Fibroblast of peridontal ligament (primary cell): ENCODE results near the gene CIB4.

Source experiments
- DNase-seq: peaks from one replicate; pipeline ENCODE4 v3.0.0-alpha.2; 2010; ENCODE audit errors: extremely low read depth

Gene CIB4

DNA sequence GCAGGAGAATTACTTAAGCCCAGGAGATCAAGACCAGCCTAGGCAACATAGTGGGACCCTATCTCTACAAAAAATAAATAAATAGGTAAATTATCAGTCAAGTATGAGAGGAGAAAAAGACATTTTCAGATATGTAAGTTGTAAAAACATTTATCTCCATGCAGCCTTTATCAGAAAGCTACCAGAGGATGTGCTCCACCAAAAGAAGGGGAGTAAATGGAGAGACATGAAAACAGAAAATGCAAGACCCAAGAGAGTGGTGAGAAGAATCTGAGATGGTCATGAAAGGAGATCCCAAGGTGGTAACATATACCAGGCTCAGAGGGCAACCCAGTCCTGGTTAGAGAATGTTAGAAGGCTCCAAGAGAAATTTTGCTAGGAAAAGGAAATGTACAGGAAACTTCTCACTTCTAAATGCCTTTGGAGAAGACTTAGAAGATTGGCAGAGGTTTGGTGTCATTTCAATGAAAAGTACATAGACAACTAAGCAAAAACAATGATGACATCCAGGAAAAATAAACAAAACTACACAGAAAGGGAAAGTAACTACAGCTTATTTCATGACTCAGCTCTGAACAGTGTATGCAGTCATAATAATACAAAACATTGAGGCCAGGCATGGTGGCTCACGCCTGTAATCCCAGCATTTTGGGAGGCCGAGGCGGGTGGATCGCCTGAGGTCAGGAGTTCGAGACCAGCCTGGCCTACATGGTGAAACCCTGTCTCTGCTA lies 19.5 kb downstream of the CIB4 start:
- peak; percentile 5 for DNase-seq

DNA sequence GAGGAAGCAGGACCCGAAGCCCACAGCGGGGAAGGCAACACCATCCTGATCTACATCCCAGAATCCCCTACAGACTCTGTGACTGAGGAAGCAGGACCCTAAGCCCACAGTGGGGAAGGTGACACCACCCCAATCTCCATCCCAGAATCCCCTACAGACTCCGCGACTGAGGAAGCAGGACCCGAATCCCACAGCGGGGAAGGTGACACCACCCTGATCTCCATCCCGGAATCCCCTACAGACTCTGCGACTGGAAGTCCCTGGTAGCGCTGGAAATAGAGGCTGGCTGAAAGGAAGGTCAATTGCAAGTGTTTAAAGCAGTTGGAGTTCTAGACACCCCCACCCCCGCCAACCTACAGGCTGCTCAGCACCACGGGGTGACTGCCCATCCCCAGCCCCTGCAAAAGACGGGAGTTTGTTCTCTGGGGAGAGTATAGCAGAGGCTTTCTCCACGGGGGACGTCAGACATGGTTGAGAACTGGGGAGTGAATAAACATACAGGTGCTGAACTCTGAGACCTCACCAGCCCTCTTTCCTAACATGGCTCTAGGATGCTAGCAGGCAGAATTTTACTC lies 21.0 kb downstream of the CIB4 start:
- DNase-seq, result no peak

DNA sequence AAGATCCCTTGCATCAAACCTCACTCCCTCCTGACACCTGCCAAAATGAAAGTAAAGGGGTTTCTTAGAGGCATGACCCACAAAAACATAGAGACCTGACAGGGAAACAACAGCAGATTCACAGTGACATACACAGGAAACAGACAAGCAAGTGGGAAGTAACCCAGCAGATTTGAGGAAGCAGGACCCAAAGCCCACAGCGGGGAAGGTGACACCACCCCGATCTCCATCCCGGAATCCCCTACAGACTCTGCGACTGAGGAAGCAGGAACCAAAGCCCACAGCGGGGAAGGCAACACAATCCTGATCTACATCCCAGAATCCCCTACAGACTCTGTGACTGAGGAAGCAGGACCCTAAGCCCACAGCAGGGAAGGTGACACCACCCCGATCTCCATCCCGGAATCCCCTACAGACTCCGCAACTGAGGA lies 21.6 kb downstream of the CIB4 start:
- no peak for DNase-seq

DNA sequence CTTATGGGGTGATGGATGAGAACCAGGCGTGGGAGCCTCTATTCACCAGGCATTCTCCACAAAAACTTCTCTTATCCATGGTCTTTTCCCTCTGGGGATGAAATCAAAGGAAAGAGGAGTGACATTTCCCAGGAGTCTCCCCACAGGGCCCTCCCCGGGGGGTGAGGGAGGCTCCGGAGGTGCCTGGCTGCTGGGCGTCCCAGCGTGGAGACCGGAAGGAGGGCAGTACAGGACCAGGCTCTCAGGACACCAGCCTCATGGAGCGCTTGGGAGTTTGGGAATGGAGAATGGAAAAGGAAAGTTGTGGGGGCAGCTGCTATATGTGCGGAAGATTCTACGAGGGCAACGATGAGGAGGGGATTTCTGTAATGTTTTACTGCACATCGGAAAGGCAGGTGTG lies 22.1 kb downstream of the CIB4 start:
- no peak for DNase-seq

DNA sequence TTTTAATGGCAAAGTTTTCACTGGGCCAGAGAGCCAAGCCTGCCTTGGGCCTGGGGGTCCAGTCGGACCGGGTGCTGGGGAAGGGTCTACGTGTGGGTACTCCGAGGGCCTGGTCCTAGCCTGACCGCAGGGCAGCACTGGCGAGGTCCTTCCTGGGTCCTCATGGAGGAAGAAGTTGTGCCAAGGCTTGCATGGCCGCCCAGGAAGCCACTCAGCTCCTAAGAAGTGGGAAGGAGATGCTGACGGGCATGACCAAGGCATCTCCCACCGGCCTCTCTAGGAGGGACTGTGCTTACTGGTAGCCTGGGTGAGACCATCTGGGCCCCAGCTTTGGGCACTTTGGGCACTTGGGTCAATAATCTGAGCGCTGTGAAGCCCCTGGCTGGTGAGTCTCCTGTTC lies 22.6 kb downstream of the CIB4 start:
- no peak for DNase-seq

DNA sequence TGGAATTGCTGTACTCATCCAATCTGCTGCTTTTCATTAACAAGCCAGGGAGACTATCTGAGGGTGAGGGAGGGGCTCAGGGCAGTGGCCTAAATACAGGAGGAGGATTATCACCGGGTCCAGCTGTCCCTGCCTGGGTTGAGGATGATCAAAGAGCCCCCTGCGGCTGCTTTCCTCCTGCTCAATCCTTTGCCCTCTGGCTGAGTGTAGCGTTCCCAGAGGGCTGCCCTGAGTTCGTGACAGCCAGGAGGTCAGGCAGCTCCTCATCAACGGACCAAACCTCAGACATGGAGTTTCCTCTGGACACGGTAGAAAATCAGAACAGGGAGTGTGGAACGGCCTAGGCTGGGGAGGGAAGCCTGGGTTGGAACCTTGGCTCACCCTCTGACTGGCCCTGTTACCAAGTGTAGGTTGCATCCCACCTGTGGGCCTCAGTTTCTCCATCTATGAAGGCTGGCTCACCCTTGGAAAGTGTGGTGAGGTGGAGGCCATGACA lies 23.5 kb downstream of the CIB4 start:
- no peak for DNase-seq

DNA sequence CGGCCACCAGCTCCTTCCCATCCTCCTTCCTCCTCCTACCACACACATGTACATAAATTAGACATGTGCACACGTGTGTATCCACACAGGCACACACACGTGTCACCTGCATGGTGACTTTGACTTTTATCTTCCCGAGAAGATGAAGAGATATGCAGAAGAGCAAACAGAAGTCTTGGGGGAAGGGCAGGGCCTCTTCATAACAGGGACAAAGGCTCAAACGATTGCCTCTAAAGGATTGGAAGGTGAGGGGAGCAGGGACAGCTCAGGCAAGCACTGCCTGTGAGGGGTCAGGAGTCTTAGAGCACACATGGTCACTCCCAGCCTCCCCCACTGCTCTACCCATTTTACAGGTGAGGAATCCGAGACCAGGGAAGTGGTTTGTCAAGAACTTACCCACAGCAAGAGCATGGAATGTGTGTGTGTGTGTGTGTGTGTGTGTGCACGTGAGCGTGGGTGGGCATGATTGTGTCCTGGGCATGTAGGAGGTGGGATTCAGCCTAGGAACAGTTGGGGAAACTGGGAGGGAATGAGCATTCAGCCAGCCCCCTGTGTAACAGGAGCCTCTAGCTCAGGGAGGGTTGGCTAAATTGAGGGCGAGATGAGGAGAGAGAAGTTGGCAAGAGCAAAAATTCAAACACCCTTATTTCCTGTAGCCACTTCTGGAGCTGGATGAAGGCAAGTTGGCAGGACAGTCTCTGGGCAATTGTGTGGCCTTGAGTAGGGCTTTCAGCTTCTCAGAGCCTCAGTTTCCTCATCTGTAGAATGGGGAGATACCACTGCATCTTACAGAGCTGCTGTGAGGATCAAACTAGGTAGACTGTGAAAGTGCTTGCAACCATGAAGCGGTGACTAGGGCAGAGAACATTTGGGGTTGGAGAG lies 24.2 kb downstream of the CIB4 start:
- DNase-seq, result no peak

DNA sequence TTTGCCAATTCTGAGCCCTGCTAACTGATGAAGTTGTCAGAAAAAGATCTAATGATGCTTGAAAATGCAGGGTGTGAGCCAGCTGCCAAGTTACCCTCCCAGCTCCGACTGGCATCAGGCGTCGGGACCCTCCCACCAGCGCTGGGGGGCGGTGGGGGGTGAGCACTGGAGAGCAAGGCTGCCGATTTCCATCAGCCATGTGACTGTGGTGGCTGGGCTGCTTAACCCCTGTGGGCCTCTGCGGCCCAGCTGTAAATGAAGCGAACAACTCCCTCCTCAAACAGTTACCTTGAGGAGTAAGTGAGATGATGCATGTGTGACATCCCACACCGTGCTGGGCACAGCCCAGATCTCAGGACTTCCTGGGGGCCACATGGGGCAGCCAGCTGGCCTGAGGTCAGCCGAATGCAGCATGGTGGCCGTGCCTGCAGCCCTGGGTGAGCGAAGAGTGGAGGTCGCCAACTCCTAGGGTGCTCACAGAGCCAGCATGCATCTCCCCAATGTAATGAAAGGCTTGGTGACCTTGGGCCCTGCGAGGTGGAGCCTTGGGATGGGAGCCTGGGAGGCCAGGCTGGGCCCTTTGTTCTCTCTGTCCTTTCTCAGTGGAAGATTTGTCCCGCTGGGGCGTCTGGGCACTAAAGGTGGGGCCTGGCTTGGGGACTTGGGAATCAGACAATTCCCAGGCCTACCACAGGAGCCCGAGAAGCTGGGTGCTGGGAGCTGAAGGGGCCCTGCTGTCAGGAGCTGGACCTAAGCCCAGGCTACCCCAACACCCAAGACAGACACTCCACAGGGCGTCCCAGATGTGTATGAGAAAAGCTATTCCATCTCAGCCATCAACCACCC lies 25.1 kb downstream of the CIB4 start:
- DNase-seq, result no peak

DNA sequence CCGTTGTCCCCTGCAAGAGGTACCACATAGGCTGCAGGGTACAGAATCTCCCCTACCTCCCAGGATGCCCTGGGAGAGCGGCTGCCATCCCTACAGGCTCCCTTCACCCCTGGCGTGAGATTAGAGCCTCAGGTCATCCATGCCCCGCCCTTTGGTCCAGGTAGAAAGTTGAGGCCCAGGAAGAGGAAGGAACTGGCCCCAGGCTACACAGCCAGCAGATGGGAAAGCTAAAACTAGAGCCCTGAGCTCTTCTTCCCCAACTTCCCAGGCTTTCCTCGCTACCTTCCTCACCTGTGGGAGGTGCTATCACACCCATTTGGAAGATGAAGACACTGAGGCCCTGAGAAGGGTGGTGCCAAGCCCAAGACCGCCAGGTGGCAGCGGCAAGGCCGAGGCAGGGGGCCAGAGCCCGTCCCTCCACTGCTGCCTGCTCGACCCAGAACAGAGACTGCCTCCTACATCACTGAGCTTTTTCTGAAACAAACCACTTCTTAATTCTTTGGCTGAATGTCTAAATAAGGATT lies 25.8 kb downstream of the CIB4 start:
- no peak for DNase-seq

DNA sequence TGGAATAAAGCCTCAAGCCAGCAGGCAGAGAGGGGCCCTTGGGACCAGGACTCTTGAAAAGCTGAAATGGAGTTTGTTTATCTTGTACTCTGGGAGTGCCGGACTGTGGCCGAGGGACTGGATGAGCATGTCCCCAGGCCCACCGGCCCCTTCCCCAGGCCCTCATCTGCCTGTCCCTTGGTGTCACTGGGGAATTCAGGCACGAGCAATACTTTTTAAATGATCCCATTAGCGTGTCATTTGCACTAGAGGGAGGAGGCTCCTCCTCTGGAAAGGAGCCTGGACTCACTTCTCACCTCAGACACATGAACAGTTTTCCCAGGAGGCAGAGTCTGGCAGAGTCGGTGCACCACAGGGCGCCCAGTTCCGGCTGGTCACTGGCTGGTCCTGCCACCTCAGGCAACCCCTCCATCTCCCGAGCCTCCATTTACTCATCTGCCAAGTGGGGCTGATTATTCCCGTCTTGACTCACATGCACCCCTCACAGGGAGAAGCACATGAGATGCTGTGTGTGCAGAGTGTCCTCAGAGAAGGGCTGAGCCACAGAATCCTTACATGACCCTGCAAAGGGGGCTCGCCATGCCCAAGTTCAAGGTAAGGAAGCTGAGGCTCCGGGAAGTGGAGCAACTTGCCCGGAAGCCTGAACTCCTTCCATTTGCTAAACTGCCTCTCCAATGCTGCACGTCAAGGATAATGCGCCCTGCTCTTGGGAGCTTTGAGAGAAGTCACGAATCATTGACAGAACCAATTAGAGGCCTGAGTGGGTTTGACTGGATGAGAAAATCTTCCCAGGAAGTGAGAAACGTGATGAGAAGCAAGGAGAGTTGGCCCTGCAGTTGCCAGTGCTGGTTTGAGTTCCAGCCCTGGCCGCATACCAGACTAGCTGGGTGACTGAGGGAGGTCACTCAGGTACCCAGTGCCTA lies 26.7 kb downstream of the CIB4 start:
- DNase-seq, result no peak

DNA sequence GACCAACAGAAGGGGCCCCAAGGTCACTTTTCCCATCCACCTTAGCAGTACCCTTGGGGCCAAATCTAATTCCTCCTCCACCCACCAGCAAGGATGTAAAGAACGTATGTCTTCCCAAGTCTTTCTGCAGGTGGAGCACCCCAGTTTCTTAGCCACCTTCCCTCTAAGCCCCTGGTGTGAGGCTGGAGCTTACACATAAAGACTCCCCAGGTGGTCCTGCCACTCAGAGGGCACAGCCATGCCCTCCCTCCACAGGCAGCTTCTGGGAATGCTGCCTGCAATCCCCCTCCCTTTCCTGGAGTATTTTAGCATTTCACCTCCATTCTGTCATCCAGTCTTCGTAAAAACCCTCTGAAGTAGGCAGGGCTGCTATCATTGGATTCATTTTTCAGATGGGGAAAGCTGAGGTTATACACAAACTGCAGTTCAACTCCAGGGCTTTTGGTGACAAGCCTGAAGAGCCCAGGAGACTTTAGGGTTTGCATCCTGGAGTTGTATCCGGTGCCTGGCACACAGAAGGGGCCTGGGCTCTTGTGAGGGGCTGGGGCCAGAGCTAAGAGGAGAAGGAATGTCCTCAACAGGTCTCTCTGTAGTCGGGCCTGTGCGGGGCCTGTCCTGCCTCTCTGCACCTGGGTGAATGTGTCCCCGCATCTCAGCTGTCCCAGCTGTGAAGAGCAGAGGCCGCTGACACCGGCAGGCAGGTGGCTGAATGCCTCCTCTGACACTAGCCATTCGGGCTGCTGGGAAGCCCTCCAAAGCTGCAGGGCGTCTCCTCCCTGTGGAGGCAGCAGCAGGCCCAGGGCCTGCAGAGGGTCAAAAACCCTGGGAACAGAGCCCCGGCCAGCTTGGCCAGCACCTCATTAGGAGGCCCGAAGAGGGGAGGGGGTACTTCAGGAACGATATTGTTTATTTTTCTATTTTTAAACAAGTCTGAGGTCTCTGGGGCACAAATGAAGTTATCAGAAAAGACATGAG lies 27.6 kb downstream of the CIB4 start:
- DNase-seq, result peak; percentile 3

DNA sequence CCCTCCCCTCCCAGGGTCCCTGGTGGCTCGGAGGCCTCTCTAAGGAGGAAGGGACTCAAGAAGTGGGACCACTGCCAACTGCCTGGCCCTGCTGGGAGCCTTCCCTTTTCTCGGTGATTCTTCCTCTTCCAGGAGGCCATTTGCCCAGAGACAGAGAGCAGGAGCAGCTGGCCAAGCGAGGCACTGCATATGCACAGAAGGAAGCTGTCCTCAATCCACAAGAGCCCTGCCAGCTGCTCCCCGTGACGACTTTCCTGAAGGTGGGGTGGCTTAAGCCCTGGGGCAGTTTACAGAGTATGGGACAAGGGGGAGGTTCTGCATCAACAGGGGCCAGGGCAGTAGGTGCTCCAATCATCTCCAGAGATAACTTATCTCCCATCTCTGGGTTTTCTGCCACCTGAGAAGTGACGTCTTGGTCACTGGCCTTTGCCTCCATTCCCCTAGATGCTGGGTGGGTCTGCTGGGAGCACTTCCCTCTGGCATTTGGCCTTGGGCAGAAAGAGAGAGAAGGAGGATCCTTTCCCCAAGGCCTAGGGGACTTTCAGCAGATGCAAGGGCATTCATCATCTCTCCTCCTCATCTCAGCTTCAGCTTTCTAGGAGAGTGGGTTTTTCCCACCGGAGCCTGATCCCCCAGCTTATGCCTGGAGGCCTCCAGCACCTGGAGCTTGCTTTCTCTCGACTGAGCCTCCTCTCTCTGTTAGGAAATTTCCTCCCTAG lies 28.5 kb downstream of the CIB4 start:
- DNase-seq, result no peak

DNA sequence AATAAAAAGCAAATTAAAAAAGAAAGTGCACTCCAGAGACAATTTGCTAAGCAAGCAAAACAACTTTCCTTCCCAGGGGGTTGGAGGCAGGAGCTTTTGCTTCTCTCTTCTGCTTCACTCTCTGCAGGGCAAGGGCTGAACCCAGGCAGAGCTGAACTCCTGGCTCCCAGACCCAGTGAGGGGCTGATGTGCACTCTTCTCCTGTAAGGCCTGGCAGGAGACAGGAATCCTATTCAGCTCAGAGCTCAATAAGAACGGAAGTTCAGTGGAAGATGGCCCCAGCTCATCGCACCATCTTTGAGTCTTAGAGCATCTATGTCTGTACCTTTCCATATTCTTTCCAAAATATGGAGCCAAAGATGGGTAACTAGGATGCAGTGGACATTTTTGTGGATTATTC lies 29.1 kb downstream of the CIB4 start:
- DNase-seq, result no peak

DNA sequence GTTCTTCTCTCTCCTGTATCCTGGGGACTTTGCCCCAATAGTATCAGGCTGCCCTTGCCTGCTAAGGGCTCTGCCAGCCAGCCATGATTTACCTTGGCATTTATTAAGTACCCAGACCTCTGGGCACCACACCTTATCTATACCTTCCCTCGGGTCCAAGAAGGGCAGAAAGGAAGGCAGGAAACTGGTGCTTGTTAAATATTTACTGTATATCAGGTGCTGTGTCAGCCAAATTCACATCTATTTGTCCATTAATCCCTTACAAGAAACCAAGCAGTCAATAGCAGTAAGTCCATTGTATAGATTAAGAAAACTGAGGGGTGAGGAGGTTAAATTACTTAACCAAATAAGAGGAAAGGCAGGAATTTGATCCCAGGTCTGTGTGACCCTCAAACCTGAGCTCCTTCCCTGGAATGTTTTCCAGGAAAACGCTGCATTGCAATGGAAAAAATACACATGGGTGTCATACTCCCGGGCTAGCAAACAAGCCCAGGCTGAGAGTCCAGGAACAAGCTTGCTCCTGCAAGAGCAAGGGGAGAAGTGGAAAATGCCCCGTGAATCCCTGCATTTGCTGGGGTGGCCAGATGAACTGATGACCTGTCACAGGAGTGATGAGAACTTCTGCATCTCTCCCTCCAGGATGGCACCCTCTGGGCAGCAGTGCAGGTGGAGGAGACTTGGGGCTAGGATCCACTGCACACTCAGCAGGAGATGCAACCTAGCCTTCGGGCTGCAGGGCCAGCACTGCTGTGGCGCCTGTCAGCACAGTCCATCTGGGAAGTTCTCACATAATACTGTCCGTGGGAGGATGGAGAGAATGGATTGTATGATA lies 30.4 kb downstream of the CIB4 start:
- DNase-seq, result no peak

DNA sequence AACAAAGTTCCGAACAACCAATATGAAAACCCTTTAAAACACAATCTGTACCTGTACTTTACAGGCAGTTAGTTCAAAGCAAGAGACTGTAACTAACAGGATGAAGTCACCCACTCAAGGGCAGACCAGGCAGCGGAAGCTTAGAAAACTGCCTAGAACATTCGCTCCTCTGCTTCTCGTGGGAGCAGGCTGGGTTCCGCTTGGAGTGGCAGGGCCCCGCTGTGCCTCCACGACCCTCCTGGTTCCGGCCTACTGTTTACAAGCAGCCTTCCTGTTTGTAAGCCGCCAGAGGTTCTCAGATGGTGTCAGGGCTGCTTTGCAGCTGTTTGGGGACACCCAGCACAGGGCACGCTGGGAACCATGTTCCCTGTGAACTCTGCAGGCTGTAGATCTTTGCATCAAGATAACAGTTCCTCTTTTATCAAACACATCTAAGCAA lies 31.3 kb downstream of the CIB4 start:
- no peak for DNase-seq

DNA sequence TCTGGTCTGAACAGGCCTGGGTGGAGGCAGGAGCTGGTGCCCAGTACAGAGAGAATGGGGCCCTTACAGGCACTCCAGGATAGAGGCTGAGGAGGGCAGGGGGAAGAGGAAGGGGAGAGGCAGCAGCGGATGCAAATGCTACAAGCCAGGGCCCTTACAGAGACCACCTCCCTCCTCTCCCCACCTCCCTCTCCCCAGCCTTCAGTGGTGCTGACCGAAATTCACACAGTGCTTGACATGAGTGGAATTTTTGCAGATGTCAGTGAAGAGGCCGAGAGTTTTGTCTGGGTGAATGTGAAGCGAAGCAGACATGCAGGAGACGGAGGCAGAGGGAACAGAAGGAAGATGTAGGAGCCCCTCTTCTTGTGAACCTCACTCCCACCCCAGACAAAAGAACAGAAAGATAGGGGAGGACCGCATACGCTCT lies 31.9 kb downstream of the CIB4 start:
- no peak for DNase-seq

DNA sequence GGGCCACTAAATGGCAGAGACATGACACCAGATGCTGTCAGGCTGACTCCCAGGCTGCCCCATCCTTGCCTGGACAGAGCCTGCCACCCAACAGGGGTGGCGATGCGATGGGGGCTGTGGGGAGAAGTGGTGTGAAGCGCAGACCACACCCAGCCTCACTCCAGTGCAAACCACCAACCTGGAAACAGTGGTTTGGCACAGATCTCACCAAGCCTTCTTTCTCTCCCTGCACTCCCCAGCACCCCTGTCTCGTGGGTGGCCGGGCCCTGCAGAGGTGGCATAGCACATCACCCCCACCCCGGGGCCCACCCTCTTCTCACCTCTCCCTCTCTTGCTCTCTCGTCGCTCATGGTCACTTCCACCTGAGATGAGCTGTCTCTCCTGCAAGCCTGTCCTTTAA lies 32.6 kb downstream of the CIB4 start:
- no peak for DNase-seq

DNA sequence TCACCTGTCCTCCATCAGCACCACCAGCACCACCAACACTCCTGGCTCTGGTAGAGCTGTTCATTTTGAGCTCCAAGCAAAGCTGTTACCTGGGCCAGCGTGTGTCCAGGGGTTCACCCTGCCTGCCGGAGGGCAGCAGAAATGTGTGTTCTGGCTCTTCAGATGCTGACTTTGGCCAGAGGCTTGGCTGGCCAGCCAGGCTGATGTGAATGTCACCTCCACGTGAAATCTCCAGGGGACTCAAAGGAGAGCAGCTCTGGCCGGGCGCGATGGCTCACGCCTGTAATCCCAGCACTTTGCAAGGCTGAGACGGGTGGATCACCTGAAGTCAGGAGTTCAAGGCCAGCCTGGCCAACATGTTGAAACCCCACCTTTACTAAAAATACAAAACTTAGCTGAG lies 33.5 kb downstream of the CIB4 start:
- DNase-seq, result no peak
